SK-N-SH (cell line): ENCODE results near the gene TRPV2. TPM values are rescaled to one million over a fixed set of nuclear protein-coding genes. Genes with fewer than 3 reads are reported as not detected.

Source experiments
- CTCF ChIA-PET: fragments of 300-600, 350-600 bp; formaldehyde crosslinking; extraction: SDS; loops from one replicate; lab custom pipeline; 2021; lab: Yijun Ruan, JAX
- POLR2A ChIA-PET: fragments of 350-600 bp; sonication (Branson Sonifier 250); formaldehyde crosslinking; extraction: SDS; loops from one replicate; lab custom pipeline; 2020; ENCODE audit warnings: antibody characterized with exemption, inconsistent platforms; lab: Yijun Ruan, JAX
- DNase-seq: peaks from one replicate; pipeline ENCODE4 v3.0.0; 2012
- H2AFZ ChIP-seq: fragments of 200-600 bp; sonication (generic); 2 replicates; pipeline ENCODE4 v1.8.1; 2016; ENCODE audit warnings: antibody characterized with exemption, mild to moderate bottlenecking, low read depth
- H3F3A ChIP-seq: fragments of 200-600 bp; sonication (generic); replicated peaks from 2 replicates; pipeline ENCODE3; 2016; ENCODE audit warnings: antibody characterized with exemption, mild to moderate bottlenecking; ENCODE audit not compliant: insufficient read depth
- H3K27ac ChIP-seq, 2 experiments: fragments of 200-500 bp in 1 of 2; fragments of 200-600 bp in 1 of 2; sonication (Bioruptor generic) in 1 of 2; sonication (generic), shearing (Covaris generic) in 1 of 2; 2 replicates each; pipeline versions ENCODE4 v1.5.1 to v1.6.1; 2014 to 2016; ENCODE audit warnings: low read depth in 2 of 2, inconsistent platforms in 1 of 2, low read length in 1 of 2, mild to moderate bottlenecking in 1 of 2, mixed read lengths in 1 of 2
- H3K27me3 ChIP-seq: fragments of 200-600 bp; sonication (generic), shearing (Covaris generic); 2 replicates; pipeline ENCODE4 v1.6.1; 2016; ENCODE audit warnings: mixed run types; ENCODE audit not compliant: insufficient read depth
- H3K36me3 ChIP-seq, 2 experiments: fragments of 200-500 bp in 1 of 2; fragments of 200-600 bp in 1 of 2; sonication (Bioruptor generic) in 1 of 2; sonication (generic) in 1 of 2; replicated peaks in 1 of 2; 2 replicates each; pipeline versions ENCODE3 to v1.5.1; 2014 to 2016; ENCODE audit warnings: low read length in 1 of 2, mild to moderate bottlenecking in 1 of 2; ENCODE audit not compliant: insufficient read depth in 2 of 2, control insufficient read depth in 1 of 2
- H3K4me1 ChIP-seq, 2 experiments: fragments of 200-500 bp in 1 of 2; fragments of 200-600 bp in 1 of 2; sonication (Bioruptor generic) in 1 of 2; sonication (generic), shearing (Covaris generic) in 1 of 2; 2 replicates each; pipeline versions ENCODE4 v1.5.1 to v1.6.1; 2014 to 2016; ENCODE audit warnings: low read depth in 1 of 2, low read length in 1 of 2, mixed run types in 1 of 2; ENCODE audit not compliant: insufficient read depth in 2 of 2, control insufficient read depth in 1 of 2
- H3K4me2 ChIP-seq: fragments of 200-600 bp; sonication (generic), shearing (Covaris generic); 2 replicates; pipeline ENCODE4 v1.6.1; 2017; ENCODE audit warnings: mixed run types
- H3K4me3 ChIP-seq, 2 experiments: fragments of 200-500 bp in 1 of 2; fragments of 200-600 bp in 1 of 2; sonication (Bioruptor generic) in 1 of 2; sonication (generic), shearing (Covaris generic) in 1 of 2; 2 replicates each; pipeline versions ENCODE4 v1.5.1 to v1.8.1; 2014 to 2016; ENCODE audit warnings: low read depth in 2 of 2, inconsistent platforms in 1 of 2, low read length in 1 of 2, mild to moderate bottlenecking in 1 of 2, mixed read lengths in 1 of 2, moderate library complexity in 1 of 2
- H3K79me2 ChIP-seq: fragments of 200-600 bp; sonication (generic); 2 replicates; pipeline ENCODE4 v1.8.1; 2017; ENCODE audit warnings: mild to moderate bottlenecking; ENCODE audit not compliant: insufficient read depth
- H3K9ac ChIP-seq: fragments of 200-600 bp; sonication (generic); 2 replicates; pipeline ENCODE4 v1.6.1; 2017; ENCODE audit warnings: mixed run types
- H3K9me2 ChIP-seq: fragments of 200-600 bp; sonication (generic); 2 replicates; pipeline ENCODE4 v1.6.1; 2017; ENCODE audit warnings: mixed run types
- H3K9me3 ChIP-seq: fragments of 200-600 bp; sonication (generic); 2 replicates; pipeline ENCODE4 v1.6.1; 2017; ENCODE audit warnings: mixed run types, mild to moderate bottlenecking, moderate library complexity
- H4K20me1 ChIP-seq: fragments of 200-600 bp; sonication (generic); 2 replicates; pipeline ENCODE4 v1.6.1; 2017; ENCODE audit warnings: mild to moderate bottlenecking, mixed run types; ENCODE audit not compliant: insufficient read depth
- CHD2 ChIP-seq: fragments of 150-350 bp; IDR thresholded peaks from 2 replicates; pipeline ENCODE4 v1.6.1; 2018; ENCODE audit warnings: low read length; ENCODE audit not compliant: partially characterized antibody
- FOSL2 ChIP-seq: IDR thresholded peaks from 2 replicates; pipeline ENCODE4 v1.4.0; 2012; ENCODE audit warnings: low read depth, mild to moderate bottlenecking, moderate library complexity, borderline replicate concordance
- FOXJ3 ChIP-seq: sonication (generic); formaldehyde crosslinking; IDR thresholded peaks from 2 replicates; pipeline ENCODE4 v1.5.1; 2020; ENCODE audit warnings: mild to moderate bottlenecking, missing genetic modification reagents
- GABPA ChIP-seq: IDR thresholded peaks from 2 replicates; pipeline ENCODE4 v1.4.0; 2012; ENCODE audit warnings: low read depth, mild to moderate bottlenecking
- GATA2 ChIP-seq: sonication (generic); formaldehyde crosslinking; IDR thresholded peaks from 2 replicates; pipeline ENCODE4 v1.5.0; 2020; ENCODE audit warnings: mild to moderate bottlenecking, missing genetic modification reagents
- MEF2A ChIP-seq: IDR thresholded peaks from 2 replicates; pipeline ENCODE4 v1.4.0; 2012; ENCODE audit warnings: low read depth, borderline replicate concordance
- NRF1 ChIP-seq: IDR thresholded peaks from 2 replicates; pipeline ENCODE4 v1.6.1; 2012; ENCODE audit warnings: low read depth, mild to moderate bottlenecking, low read length
- POLR2AphosphoS5 ChIP-seq: IDR thresholded peaks from 2 replicates; pipeline ENCODE4 v1.6.1; 2012; ENCODE audit warnings: low read depth, low read length
- RFX5 ChIP-seq: IDR thresholded peaks from 2 replicates; pipeline ENCODE4 v1.6.1; 2012; ENCODE audit warnings: mild to moderate bottlenecking, improper control_type of control experiment, low read length
- SIN3A ChIP-seq: IDR thresholded peaks from 2 replicates; pipeline ENCODE4 v1.6.1; 2012; ENCODE audit warnings: low read depth, mild to moderate bottlenecking, low read length, moderate library complexity, borderline replicate concordance
- TEAD4 ChIP-seq: IDR thresholded peaks from 2 replicates; pipeline ENCODE4 v1.4.0; 2012; ENCODE audit warnings: mild to moderate bottlenecking, borderline replicate concordance; ENCODE audit not compliant: insufficient read depth
- USF1 ChIP-seq: IDR thresholded peaks from 2 replicates; pipeline ENCODE4 v1.4.0; 2012; ENCODE audit warnings: low read depth, borderline replicate concordance
- WGBS: methylation state at CpG from one replicate; pipeline ENCODE4 v1.1.6; 2017; ENCODE audit warnings: low lambda C conversion rate; 5-methylcytosine and 5-hydroxymethylcytosine counted together
- polyA plus RNA-seq, 3 experiments: library from polyadenylated mRNA; depleted of rRNA; stranded (reverse); fragments of >200 nt; gene quantifications; 2 replicates each; pipeline ENCODE4 v1.2.3, GENCODE V29; 2012
- TF ChIP-seq, protein P1 (sequence below): fragments of 150-350 bp; IDR thresholded peaks from 2 replicates; pipeline ENCODE4 v1.6.1; 2017; ENCODE audit warnings: antibody characterized with exemption, low read length, low read depth, borderline replicate concordance
- TF ChIP-seq, protein P2 (sequence below): IDR thresholded peaks from 2 replicates; pipeline ENCODE4; 2012

TRPV2 gene
- polyA plus RNA-seq, 1 of the 3 experiments (the other 2 are of a cell fraction): 11.0 TPM

GRCh38 chr17:16479264-16479663 is 63.9 kb downstream of the TRPV2 start (continued):
- no peak for TF ChIP-seq TEAD4
- TF ChIP-seq, all 33 proteins: peak for 0

- DNase-seq: no peak
- H3K27me3 ChIP-seq: no peaks in the 10 kb centered on the region
- no peak overlapping the region for H3K4me2 ChIP-seq
- no peak overlapping the region for H2AFZ ChIP-seq
- H3K9ac ChIP-seq: no peak overlapping the region
- no peaks in the 10 kb centered on the region for H3K9me3 ChIP-seq
- CTCF ChIA-PET: interaction anchor here (1.1 to 2.4 kb wide), 5 partner anchors 9 to 117 kb away, joined by 3 to 9 read pairs (median 8); no protein-coding TSS in a partner anchor
- POLR2A ChIA-PET: no interaction called here
- no peak overlapping the region for H3K4me3 ChIP-seq
- no peaks in the 10 kb centered on the region for H3K9me2 ChIP-seq
- no peaks in the 10 kb centered on the region for H3F3A ChIP-seq
- TF ChIP-seq MEF2A (no peak), SIN3A (no peak), FOSL2 (no peak), USF1 (no peak), POLR2AphosphoS5 (no peak)
- 82% methylated on average over 5 of the region's 6 CpGs for WGBS
- no peaks in the 10 kb centered on the region for H4K20me1 ChIP-seq
- H3K27ac ChIP-seq: no peak overlapping the region
- H3K4me1 ChIP-seq: peaks cover 11 to 34% of the 10 kb centered on the region in 2 experiments; a peak in 3 of 4 replicates
- no peaks in the 10 kb centered on the region for H3K79me2 ChIP-seq
- no peaks in the 10 kb centered on the region for H3K36me3 ChIP-seq
Measured at GRCh38 chr17:16480995-16481394, 65.6 kb downstream of the TRPV2 start.

GRCh38 chr17:16482253-16482652 is 66.9 kb downstream of the TRPV2 start:
- H3K27ac ChIP-seq: no peak overlapping the region
- no peaks in the 10 kb centered on the region for H3K27me3 ChIP-seq
- H3K4me2 ChIP-seq: no peak overlapping the region
- 79% methylated on average over 4 of the region's 8 CpGs for WGBS
- no peaks in the 10 kb centered on the region for H3K36me3 ChIP-seq
- H3K9ac ChIP-seq: no peak overlapping the region
- H3K4me3 ChIP-seq: no peak overlapping the region
- no peaks in the 10 kb centered on the region for H3F3A ChIP-seq
- no peak for DNase-seq
- no peaks in the 10 kb centered on the region for H4K20me1 ChIP-seq
- H3K79me2 ChIP-seq: no peaks in the 10 kb centered on the region
- CTCF ChIA-PET: interaction anchor here (0.5 to 1.5 kb wide), 3 partner anchors 20 to 118 kb away, joined by 3 read pairs; no protein-coding TSS in a partner anchor
- peaks cover 19 to 45% of the 10 kb centered on the region in 2 experiments; a peak in 3 of 4 replicates for H3K4me1 ChIP-seq
- H2AFZ ChIP-seq: no peak overlapping the region
- POLR2A ChIA-PET: no interaction called here
- TF ChIP-seq GATA2 (CRISPR knock-in tag): no peak
- TF ChIP-seq POLR2AphosphoS5: no peak
- TF ChIP-seq, protein P1, sequence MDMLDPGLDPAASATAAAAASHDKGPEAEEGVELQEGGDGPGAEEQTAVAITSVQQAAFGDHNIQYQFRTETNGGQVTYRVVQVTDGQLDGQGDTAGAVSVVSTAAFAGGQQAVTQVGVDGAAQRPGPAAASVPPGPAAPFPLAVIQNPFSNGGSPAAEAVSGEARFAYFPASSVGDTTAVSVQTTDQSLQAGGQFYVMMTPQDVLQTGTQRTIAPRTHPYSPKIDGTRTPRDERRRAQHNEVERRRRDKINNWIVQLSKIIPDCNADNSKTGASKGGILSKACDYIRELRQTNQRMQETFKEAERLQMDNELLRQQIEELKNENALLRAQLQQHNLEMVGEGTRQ: no peak
- no peak for TF ChIP-seq MEF2A
- TF ChIP-seq FOXJ3: no peak
- TF ChIP-seq, protein P2, sequence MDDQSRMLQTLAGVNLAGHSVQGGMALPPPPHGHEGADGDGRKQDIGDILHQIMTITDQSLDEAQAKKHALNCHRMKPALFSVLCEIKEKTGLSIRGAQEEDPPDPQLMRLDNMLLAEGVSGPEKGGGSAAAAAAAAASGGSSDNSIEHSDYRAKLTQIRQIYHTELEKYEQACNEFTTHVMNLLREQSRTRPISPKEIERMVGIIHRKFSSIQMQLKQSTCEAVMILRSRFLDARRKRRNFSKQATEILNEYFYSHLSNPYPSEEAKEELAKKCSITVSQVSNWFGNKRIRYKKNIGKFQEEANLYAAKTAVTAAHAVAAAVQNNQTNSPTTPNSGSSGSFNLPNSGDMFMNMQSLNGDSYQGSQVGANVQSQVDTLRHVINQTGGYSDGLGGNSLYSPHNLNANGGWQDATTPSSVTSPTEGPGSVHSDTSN: no peak
- no peak for TF ChIP-seq NRF1
- no peak for TF ChIP-seq RFX5
- no peak for TF ChIP-seq CHD2
- TF ChIP-seq GABPA: no peak
- no peaks in the 10 kb centered on the region for H3K9me2 ChIP-seq
- no peaks in the 10 kb centered on the region for H3K9me3 ChIP-seq
